A375 (cell line): ENCODE measurements around the gene PDCD6IP. TPM values are rescaled to one million over a fixed set of nuclear protein-coding genes. Genes with fewer than 3 reads are reported as not detected.

ENCODE experiments used
- total RNA-seq: library from RNA; depleted of rRNA; stranded (reverse); fragments of >200 nt; shearing (Covaris generic); gene quantifications from 2 replicates; pipeline ENCODE4 v1.2.3, GENCODE V29; 2014; rRNA removed

Gene PDCD6IP, protein sequence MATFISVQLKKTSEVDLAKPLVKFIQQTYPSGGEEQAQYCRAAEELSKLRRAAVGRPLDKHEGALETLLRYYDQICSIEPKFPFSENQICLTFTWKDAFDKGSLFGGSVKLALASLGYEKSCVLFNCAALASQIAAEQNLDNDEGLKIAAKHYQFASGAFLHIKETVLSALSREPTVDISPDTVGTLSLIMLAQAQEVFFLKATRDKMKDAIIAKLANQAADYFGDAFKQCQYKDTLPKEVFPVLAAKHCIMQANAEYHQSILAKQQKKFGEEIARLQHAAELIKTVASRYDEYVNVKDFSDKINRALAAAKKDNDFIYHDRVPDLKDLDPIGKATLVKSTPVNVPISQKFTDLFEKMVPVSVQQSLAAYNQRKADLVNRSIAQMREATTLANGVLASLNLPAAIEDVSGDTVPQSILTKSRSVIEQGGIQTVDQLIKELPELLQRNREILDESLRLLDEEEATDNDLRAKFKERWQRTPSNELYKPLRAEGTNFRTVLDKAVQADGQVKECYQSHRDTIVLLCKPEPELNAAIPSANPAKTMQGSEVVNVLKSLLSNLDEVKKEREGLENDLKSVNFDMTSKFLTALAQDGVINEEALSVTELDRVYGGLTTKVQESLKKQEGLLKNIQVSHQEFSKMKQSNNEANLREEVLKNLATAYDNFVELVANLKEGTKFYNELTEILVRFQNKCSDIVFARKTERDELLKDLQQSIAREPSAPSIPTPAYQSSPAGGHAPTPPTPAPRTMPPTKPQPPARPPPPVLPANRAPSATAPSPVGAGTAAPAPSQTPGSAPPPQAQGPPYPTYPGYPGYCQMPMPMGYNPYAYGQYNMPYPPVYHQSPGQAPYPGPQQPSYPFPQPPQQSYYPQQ
- 129 and 133 TPM in 2 replicates for total RNA-seq

DNA sequence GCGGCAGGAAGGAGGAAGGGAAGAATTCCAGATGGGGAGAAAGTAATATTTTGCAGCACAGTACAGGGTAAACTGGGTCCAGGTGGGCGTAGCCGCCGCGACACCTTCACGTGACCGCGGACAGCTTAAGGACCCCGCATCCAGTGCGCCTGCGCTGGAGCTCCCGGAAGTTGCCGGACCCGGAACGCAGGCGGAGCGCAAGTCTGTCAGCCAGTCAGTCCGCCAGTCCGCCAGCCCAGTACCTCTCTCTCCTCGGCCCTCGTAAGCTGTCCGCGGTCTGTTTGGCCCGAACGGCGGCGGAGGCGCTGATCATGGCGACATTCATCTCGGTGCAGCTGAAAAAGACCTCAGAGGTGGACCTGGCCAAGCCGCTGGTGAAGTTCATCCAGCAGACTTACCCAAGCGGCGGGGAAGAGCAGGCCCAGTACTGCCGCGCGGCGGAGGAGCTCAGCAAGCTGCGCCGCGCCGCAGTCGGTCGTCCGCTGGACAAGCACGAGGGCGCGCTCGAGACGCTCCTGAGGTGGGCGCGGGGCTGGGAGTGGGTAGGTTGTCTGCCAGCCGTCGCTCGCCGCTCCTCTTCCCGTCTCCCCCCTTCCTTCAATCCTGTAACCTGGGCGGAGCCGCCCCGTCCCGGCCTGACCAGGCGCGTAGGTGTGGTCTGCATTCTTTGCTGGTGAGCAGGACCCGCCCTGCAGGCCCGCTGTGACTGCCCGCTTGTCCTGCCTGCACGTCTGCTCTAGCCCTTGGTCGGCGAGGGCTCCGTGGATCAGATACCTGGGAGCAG lies at the start of gene PDCD6IP:
Gene PDCD6IP (plus strand): TSS at position 213 of the 784 bp plus-strand sequence. CDS start 99 bp downstream, at position 312.

Other genes starting within 250 kb of the PDCD6IP start
- gene CLASP2, start 80.4 kb upstream of the PDCD6IP start, total RNA-seq = 50.8 and 70.5 TPM in 2 replicates